NCI-H1105 treated with DMSO at 0.1 percent for 48 hours (cell line): ENCODE measurements around the gene CD160.
A peak's percentile ranks its signal among the peaks of the same experiment; 100 is the strongest.
"Not testable (repeated sequence)": the region's sequence is repeated elsewhere in the genome, so short reads cannot be mapped to it uniquely, and the experiment has no call there.

Experiments
- DNase-seq: peaks from one replicate; lab custom pipeline; 2025; lab: John Stamatoyannopoulos, UW

The CD160 gene

GRCh38 chr1:145759721-145760120 is 40.4 kb downstream of the CD160 start:
- no peak for DNase-seq

DNA sequence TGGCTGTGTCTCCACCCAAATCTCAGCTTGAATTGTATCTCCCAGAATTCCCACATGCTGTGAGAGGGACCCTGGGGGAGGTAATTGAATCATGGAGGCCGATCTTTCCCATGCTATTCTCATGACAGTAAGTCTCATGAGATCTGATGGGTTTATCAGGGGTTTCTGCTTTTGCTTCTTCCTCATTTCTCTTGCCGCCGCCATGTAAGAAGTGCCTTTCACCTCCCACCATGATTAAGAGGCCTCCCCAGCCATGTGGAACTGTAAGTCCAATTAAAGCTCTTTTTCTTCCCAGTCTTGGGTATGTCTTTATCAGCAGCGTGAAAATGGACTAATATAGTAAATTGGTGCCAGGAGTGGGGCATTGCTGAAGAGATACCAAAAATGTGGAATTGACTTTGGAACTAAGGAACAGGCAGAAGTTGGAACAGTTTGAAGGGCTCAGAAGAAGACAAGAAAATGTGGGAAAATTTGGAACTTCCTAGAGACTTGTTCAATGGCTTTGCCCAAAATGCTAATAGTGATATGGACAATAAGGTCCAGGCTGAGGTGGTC is 41.2 kb downstream of the CD160 start:
- DNase-seq: not testable (repeated sequence)

GRCh38 chr1:145761498-145761897 is 42.2 kb downstream of the CD160 start:
- not testable (repeated sequence) for DNase-seq

- not testable (repeated sequence) for DNase-seq
These were observed 42.7 kb downstream of the CD160 start for GRCh38 chr1:145762001-145762400.

DNA sequence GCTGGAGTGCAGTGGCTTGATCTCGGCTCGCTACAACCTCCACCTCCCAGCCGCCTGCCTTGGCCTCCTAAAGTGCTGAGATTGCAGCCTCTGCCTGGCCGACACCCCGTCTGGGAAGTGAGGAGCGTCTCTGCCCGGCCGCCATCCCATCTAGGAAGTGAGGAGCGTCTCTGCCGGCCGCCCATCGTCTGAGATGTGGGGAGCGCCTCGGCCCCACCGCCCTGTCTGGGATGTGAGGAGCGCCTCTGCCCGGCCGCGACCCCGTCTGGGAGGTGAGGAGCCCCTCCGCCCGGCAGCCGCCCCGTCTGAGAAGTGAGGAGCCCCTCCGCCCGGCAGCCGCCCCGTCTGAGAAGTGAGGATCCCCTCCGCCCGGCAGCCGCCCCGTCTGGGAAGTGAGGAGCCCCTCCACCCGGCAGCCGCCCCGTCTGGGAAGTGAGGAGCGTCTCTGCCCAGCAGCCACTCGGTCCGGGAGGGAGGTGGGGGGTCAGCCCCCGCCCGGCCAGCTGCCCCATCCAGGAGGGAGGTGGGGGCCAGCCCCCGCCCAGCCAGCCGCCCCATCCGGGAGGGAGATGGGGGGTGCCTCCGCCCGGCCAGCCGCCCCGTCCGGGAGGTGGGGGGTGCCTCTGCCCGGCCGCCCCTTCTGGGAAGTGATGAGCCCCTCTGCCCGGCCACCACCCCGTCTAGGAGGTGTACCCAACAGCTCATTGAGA is 45.1 kb downstream of the CD160 start:
- DNase-seq: not testable (repeated sequence)

GRCh38 chr1:145765127-145765526 is 45.8 kb downstream of the CD160 start:
- not testable (repeated sequence) for DNase-seq

DNA sequence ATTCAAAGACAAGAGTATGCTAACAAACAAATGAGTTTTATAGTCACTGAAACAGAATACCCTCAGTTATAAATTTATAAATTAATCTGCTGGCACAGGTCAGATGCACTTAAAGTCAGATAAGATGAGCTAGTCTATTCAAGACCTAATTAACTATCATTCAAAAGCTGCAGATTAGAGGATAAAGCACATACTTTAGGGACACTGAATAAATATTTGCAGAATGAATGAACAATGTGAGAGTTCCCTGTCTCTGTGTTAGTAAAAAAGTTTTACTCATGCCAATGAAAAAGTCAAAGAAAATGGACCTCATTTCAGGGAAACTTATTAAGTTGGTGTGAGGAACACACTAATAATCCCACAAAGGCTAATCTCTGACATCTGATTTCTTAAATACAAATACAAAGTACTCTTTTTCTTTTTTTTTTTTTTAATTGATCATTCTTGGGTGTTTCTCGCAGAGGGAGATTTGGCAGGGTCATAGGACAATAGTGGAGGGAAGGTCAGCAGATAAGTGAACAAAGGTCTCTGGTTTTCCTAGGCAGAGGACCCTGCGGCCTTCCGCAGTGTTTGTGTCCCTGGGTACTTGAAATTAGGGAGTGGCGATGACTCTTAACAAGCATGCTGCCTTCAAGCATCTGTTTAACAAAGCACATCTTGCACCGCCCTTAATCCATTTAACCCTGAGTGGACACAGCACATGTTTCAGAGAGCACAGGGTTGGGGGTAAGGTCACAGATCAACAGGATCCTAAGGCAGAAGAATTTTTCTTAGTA is 46.5 kb downstream of the CD160 start:
- peak; percentile 20 for DNase-seq

GRCh38 chr1:145766926-145767325 is 47.6 kb downstream of the CD160 start:
- not testable (repeated sequence) for DNase-seq

GRCh38 chr1:145768004-145768403 is 48.7 kb downstream of the CD160 start:
- not testable (repeated sequence) for DNase-seq

DNA sequence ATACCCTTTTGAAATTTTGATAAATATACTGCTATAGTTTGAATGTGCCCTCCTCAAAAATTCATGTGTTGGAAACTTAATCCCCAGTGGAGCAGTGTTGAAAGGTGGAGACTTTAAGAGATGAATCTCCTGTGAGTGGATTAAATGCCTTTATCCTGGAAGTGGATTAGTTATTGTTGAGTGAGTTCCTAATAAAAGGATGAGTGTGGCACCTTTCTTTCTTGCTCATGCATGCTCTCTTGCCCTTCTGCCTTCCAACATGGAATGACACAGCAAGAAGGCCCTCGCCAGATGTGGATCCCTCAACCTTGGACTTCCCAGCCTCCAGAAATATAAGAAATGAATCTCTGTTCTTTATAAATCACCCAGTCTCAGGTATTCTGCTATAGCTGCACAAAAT is 51.8 kb downstream of the CD160 start:
- DNase-seq: no peak

DNA sequence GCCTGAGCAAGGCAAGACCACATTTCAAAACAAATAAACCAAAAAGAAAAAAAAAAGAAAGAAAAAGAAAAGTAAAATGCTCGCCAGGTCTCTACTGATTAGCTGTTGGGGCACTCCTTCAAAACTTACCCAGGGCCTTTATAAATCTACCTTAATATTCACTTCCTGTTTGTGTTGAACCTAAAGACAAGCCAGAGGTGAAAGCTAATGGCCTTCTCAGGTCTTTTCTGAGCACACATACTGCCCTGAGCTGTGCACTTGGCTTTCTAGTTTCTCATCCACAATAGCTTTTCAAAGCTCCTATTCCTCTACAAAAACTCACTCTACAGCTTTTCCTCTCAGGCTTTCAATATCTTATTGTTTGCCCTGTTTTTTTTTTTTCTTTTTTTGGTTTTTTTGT is 54.1 kb downstream of the CD160 start:
- DNase-seq: no peak

DNA sequence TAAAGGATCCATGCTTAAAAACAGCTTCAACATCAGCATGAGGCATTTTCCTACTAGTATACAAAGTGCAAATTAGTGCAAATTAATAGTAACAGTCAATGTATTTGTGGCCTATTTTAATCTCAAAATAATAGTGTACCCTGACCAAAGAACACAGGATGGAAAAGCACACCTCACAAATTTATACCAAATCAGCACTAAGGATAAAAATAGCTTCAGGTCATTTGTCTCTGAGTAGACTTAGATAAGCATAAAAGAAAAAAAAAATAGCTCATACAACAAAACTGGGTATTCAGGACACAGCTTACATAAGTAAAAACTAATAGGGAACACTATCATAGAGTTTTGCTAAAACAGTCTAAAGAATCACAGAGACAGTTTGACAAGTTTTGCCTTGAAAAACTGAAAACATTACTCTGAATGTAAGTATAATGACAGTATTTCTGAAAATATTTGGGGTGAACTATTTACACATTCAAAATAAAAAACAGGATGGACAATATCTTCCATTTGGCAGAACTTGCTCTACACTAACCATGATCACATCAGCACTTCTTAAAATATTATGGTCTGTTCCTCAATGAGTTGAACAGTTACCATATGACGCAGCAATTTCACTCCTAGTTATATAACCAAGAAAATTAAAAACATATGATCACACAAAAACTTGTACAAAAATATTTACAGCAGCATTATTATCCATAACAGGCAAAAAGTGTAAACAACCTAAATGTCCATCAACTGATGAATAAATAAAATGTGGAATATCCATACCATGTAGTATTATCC is 58.3 kb downstream of the CD160 start:
- DNase-seq: no peak

- no peak for DNase-seq
These were observed 58.8 kb downstream of the CD160 start for GRCh38 chr1:145778146-145778540.

DNA sequence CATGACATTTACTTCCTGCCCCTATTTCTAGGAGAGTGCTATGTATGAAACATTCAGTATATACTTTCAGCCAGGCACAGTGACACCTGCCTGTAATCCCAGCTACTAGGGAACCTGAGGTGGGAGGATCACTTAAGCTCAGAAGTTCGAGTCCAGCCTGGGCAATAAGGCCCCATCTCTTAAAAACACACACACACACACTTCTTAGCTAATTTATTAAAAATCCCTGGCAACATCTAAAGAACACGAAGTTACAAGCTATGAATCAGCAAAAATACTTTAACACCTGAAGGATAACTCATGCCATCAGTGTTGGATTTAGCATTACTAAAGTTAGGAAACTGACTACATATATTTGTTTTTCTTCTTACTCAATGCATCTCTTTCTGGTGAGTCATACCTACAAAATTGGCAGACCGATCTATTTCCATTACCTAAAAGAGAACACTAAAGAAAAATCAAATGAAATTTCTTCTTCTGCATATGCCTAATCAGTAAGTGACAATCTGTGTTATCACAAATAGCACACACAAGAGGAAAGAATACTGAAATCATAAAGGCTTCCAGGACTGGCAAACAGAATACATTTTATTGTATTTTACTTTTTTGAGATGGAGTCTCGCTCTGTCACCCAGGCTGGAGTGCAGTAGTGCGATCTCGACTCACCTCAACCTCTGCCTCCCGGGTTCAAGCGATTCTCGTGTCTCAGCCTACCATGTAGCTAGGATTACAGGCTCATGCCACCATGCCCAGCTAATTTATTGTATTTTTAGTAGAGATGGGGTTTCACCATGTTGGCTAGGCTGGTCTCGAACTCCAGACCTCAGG is 63.2 kb downstream of the CD160 start:
- DNase-seq: no peak

DNA sequence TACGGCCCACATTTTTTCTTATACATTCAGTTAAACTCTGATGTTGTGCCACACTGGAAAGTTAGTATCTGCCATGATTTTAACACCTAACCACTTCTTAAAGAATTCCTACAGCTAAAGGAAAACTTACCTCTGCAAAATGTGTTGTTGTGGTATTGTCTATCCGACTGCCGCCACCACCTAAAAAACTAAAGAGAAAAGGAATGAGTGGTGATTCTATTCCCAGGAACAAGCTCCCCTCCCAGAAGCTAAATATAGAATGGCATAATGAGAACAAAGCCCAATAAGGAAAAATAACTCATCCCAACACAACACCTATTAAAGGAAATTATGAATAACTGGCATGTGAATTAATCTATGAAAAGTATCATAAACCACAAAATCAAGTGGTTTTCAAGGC is 65.1 kb downstream of the CD160 start:
- no peak for DNase-seq

GRCh38 chr1:145785547-145785946 is 66.2 kb downstream of the CD160 start:
- DNase-seq: no peak

DNA sequence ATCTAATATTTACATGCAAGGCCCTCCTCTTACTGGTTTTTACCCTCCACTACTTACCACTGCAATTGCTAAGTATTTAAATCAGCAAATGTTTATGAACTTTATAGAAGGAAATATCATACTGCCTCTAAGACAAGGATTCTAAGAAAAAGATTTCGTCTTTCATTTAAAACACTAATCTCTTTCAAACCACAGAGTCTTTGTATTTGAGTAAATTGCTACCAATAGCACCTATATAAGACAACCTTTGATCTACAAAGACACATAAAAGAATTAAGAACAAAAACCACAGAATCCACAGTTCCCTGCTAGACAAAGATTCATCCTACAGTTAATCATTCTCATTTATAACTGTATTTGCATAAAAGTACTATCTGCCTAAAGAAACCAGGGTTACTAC is 67.0 kb downstream of the CD160 start:
- DNase-seq: no peak

- DNase-seq: no peak
These were observed 69.3 kb downstream of the CD160 start for GRCh38 chr1:145788580-145788979.
